OCI-LY1 (cell line): ENCODE data around the gene SPATA17.

Source experiments
- EZH2 ChIP-seq: fragments of 200-600 bp; sonication (generic), shearing (Covaris generic); IDR thresholded peaks from 2 replicates; pipeline ENCODE4 v1.8.0; 2017; ENCODE audit warnings: borderline replicate concordance, mixed run types, mild to moderate bottlenecking, antibody characterized with exemption, low read length, moderate library complexity, mixed read lengths
- TF ChIP-seq, protein P1 (sequence below): fragments of 200-600 bp; sonication (generic), shearing (Covaris generic); IDR thresholded peaks from 2 replicates; pipeline ENCODE4 v1.5.1; 2017; ENCODE audit warnings: mild to moderate bottlenecking, antibody characterized with exemption, low read length, moderate library complexity, mixed read lengths

- TF ChIP-seq, protein P1, sequence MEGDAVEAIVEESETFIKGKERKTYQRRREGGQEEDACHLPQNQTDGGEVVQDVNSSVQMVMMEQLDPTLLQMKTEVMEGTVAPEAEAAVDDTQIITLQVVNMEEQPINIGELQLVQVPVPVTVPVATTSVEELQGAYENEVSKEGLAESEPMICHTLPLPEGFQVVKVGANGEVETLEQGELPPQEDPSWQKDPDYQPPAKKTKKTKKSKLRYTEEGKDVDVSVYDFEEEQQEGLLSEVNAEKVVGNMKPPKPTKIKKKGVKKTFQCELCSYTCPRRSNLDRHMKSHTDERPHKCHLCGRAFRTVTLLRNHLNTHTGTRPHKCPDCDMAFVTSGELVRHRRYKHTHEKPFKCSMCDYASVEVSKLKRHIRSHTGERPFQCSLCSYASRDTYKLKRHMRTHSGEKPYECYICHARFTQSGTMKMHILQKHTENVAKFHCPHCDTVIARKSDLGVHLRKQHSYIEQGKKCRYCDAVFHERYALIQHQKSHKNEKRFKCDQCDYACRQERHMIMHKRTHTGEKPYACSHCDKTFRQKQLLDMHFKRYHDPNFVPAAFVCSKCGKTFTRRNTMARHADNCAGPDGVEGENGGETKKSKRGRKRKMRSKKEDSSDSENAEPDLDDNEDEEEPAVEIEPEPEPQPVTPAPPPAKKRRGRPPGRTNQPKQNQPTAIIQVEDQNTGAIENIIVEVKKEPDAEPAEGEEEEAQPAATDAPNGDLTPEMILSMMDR, result no peak
- TF ChIP-seq EZH2, result no peak
Observed at GRCh38 chr1:217717959-217718358, 86.8 kb downstream of the SPATA17 start.
